GM12878 (cell line): Measurements from ENCODE around the gene PPIE. TPM values are rescaled to one million over a fixed set of nuclear protein-coding genes. Genes with fewer than 3 reads are reported as not detected.
"Not testable (repeated sequence)": the region's sequence is repeated elsewhere in the genome, so short reads cannot be mapped to it uniquely, and the experiment has no call there.

Source experiments
- ATAC-seq: fragments of 200-7000 bp; cut with Tn5 transposase; 3 replicates; pipeline ENCODE4 v1.9.1; 2020; ENCODE audit warnings: mild to moderate bottlenecking, moderate library complexity
- BruUV-seq: library from RNA; stranded (reverse); fragments of 400-500 nt; replicated peaks from 2 replicates; lab custom pipeline; 2021; lab: Mats Ljungman, UMichigan
- CTCF ChIA-PET: fragments of 300-600 bp; sonication (Branson Sonifier 250); formaldehyde crosslinking; extraction: SDS; loops from one replicate; lab custom pipeline; 2021; ENCODE audit warnings: inconsistent platforms; lab: Yijun Ruan, JAX
- POLR2A ChIA-PET: fragments of 350-600 bp; formaldehyde crosslinking; extraction: SDS; loops from one replicate; lab custom pipeline; 2021; ENCODE audit warnings: inconsistent platforms; lab: Charles Lee
- RAD21 ChIA-PET: fragments of 300-600 bp; sonication (Branson Sonifier 250); formaldehyde crosslinking; loops from one replicate; lab custom pipeline; 2023; ENCODE audit warnings: antibody characterized with exemption; ENCODE audit not compliant: unreplicated experiment; lab: Charles Lee
- SMC1A ChIA-PET: fragments of 300-600 bp; sonication (Branson Sonifier 250); formaldehyde crosslinking; loops from one replicate; lab custom pipeline; 2023; ENCODE audit not compliant: unreplicated experiment, uncharacterized antibody; lab: Charles Lee
- DNase-seq: peaks from one replicate; pipeline ENCODE4 v3.0.0-alpha.2; 2011; ENCODE audit warnings: low read depth, low spot score
- FAIRE-seq: peaks from 3 replicates; lab custom pipeline; 2011; peaks lifted over from hg19 to GRCh38; lab: Jason Lieb, UNC
- H2AFZ ChIP-seq: 2 replicates; pipeline ENCODE4 v1.6.0; 2011; ENCODE audit warnings: low read depth, low read length, control low read depth; ENCODE audit not compliant: control insufficient read depth
- H3K27ac ChIP-seq: 2 replicates; pipeline ENCODE4 v1.5.1; 2011; ENCODE audit warnings: control low read depth; ENCODE audit not compliant: control insufficient read depth, insufficient read depth
- H3K27me3 ChIP-seq, 2 experiments: replicated peaks in 1 of 2; 2 replicates each; pipeline versions ENCODE4 v1.6.0 to v1.6.1; 2011; ENCODE audit warnings: low read length in 1 of 2; ENCODE audit not compliant: control insufficient read depth in 2 of 2, insufficient read depth in 2 of 2
- H3K36me3 ChIP-seq, 2 experiments: 2 replicates each; pipeline ENCODE4 v1.5.1; 2011; ENCODE audit warnings: low read length in 1 of 2; ENCODE audit not compliant: control insufficient read depth in 2 of 2, insufficient read depth in 2 of 2
- H3K4me1 ChIP-seq: 2 replicates; pipeline ENCODE4 v1.6.1; 2011; ENCODE audit warnings: mild to moderate bottlenecking, low read length, moderate library complexity, mixed read lengths; ENCODE audit not compliant: control insufficient read depth, insufficient read depth
- H3K4me2 ChIP-seq: 2 replicates; pipeline ENCODE4 v1.6.0; 2011; ENCODE audit warnings: control low read depth; ENCODE audit not compliant: control insufficient read depth, insufficient read depth
- H3K4me3 ChIP-seq: fragments of 200-600 bp; sonication (generic); 2 replicates; pipeline ENCODE4 v1.5.1; 2016
- H3K79me2 ChIP-seq: 2 replicates; pipeline ENCODE4 v1.6.0; 2011; ENCODE audit warnings: low read length; ENCODE audit not compliant: control insufficient read depth, insufficient read depth
- H3K9ac ChIP-seq: 2 replicates; pipeline ENCODE4 v1.8.0; 2011; ENCODE audit warnings: low read length, control low read depth, mixed read lengths; ENCODE audit not compliant: control insufficient read depth, insufficient read depth
- H3K9me3 ChIP-seq: replicated peaks from 3 replicates; pipeline ENCODE4 v1.5.1; 2011; ENCODE audit warnings: mild to moderate bottlenecking, low read length; ENCODE audit not compliant: control insufficient read depth, insufficient read depth
- H4K20me1 ChIP-seq: 2 replicates; pipeline ENCODE4 v1.6.0; 2011; ENCODE audit not compliant: control insufficient read depth, insufficient read depth
- CHD1 ChIP-seq: IDR thresholded peaks from 2 replicates; pipeline ENCODE4 v1.6.1; 2012; ENCODE audit warnings: low read depth, low read length, improper control_type of control experiment
- HCFC1 ChIP-seq: fragments of 150-350 bp; IDR thresholded peaks from 2 replicates; pipeline ENCODE4 v1.6.1; 2014; ENCODE audit warnings: low read length
- KLF5 ChIP-seq: fragments of 450-650 bp; IDR thresholded peaks from 2 replicates; pipeline ENCODE4 v1.6.1; 2014; ENCODE audit warnings: mild to moderate bottlenecking; ENCODE audit not compliant: partially characterized antibody
- MYC ChIP-seq: IDR thresholded peaks from 2 replicates; pipeline ENCODE4 v1.6.1; 2011; ENCODE audit warnings: mild to moderate bottlenecking, low read length, moderate library complexity, inconsistent platforms; ENCODE audit not compliant: insufficient read depth, insufficient replicate concordance, insufficient read length, severe bottlenecking
- SP1 ChIP-seq: IDR thresholded peaks from one replicate; pipeline ENCODE4 v1.6.1; 2011; ENCODE audit warnings: low read depth, low read length
- WGBS: methylation state at CpG from one replicate; pipeline ENCODE4 v1.1.6; 2016; ENCODE audit warnings: low lambda C conversion rate; ENCODE audit not compliant: insufficient replicate concordance, insufficient coverage; ENCODE audit errors: missing lambda C conversion rate; 5-methylcytosine and 5-hydroxymethylcytosine counted together
- in situ Hi-C: fragments of 300-500 bp; cut with MboI; formaldehyde crosslinking; loops from 9 replicates; pipeline ENCODE4 v1.14.3; 2018; ENCODE audit warnings: mixed read lengths
- intact Hi-C: fragments of 100-400 bp; cut with micrococcal nuclease; formaldehyde crosslinking; loops from one replicate; pipeline ENCODE4 v1.14.2; 2022; ENCODE audit not compliant: unreplicated experiment
- polyA plus RNA-seq, 11 experiments: library from polyadenylated mRNA; depleted of rRNA in 4 of 11; unstranded in 6 of 11; stranded (reverse) in 5 of 11; fragments of >200 nt; fragmentation: Nextera tagmentation in 4 of 11; fragmentation: Illumina TruSeq in 1 of 11; extraction: Ambion mirVana in 4 of 11; extraction: Trizol in 1 of 11; gene quantifications; 1 replicate in 1 of 11; 2 replicates in 10 of 11; pipeline versions ENCODE4 v1.2.1 to v1.2.3, GENCODE V29; 2011 to 2016; ENCODE audit warnings: inconsistent platforms in 2 of 11, missing spikeins in 2 of 11, low read depth in 1 of 11
- total RNA-seq, 4 experiments: library from RNA; depleted of rRNA in 3 of 4; stranded (reverse); fragments of >200 nt in 3 of 4; fragmentation: Illumina TruSeq in 1 of 4; extraction: Trizol in 1 of 4; gene quantifications; 2 replicates each; pipeline versions ENCODE4 v1.2.1 to v1.2.3, GENCODE V29; 2013 to 2021

The PPIE gene
- total and polyA plus RNA-seq, 10 of the 15 experiments (the other 5 are each of a cell fraction or from before 2014, with no cell fraction given), result 36.6 to 163 (median 70.1) TPM

GRCh38 chr1:39777306-39777705 lies 38.6 kb downstream of the PPIE start:
- no TSS peak for BruUV-seq
- no peaks in the 10 kb centered on the region for H3K9me3 ChIP-seq
- no peak overlapping the region for H3K4me3 ChIP-seq
- WGBS, result 91% methylated on average over 4 of the region's 4 CpGs
- no peaks in the 10 kb centered on the region for H3K79me2 ChIP-seq
- FAIRE-seq (no peak), DNase-seq (no peak), ATAC-seq (no peak)
- H3K36me3 ChIP-seq, result no peaks in the 10 kb centered on the region
- no peak overlapping the region for H2AFZ ChIP-seq
- no peak overlapping the region for H3K9ac ChIP-seq
- no peak overlapping the region for H3K4me2 ChIP-seq
- in situ Hi-C loops, result no loop called here
- intact Hi-C loops, result no loop called here
- CTCF ChIA-PET, result interaction anchor here (1.4 to 1.7 kb wide), 2 partner anchors 21 to 23 kb away, joined by 4 to 5 read pairs; no protein-coding TSS in a partner anchor
- POLR2A ChIA-PET, result interaction anchor here (0.9 kb wide), 1 partner anchor 8 kb away, joined by 3 read pairs; no protein-coding TSS in a partner anchor
- peaks cover 13% of the 10 kb centered on the region for H3K4me1 ChIP-seq
- RAD21 ChIA-PET, result no interaction called here
- SMC1A ChIA-PET, result no interaction called here
- H3K27me3 ChIP-seq, result no peaks in the 10 kb centered on the region
- no peaks in the 10 kb centered on the region for H4K20me1 ChIP-seq
- H3K27ac ChIP-seq, result no peak overlapping the region
- TF ChIP-seq MYC (no peak), HCFC1 (no peak), KLF5 (no peak), CHD1 (no peak), SP1 (no peak)

DNA sequence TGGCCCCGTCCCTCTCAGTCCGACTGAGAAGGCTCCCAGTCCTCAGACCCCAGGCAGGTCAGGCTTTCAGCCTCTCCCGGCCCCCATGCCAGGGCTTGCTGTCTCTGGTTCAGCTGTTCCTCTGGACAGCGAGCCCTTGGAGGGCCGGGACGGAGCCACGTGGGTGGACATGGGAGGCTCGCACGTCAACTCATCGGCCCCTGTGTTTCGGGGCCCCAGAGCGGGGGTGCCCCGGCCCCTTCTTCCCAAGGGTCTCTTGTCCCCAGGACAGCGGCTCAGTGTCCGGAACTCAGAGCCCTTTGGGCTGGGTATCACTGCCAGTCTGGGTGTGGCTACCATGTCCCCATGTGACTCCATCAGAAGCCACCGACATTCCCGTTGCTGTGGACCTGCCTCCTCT lies 39.2 kb downstream of the PPIE start:
- not testable (repeated sequence) for FAIRE-seq, BruUV-seq

GRCh38 chr1:39778463-39779099 lies 39.9 kb downstream of the PPIE start:
- H4K20me1 ChIP-seq, H3K4me2 ChIP-seq, H3K36me3 ChIP-seq, H3K9me3 ChIP-seq, H3K27ac ChIP-seq, SMC1A ChIA-PET, ATAC-seq, RAD21 ChIA-PET, DNase-seq, intact Hi-C loops, POLR2A ChIA-PET, H3K79me2 ChIP-seq, in situ Hi-C loops, H3K27me3 ChIP-seq, H3K4me3 ChIP-seq, H2AFZ ChIP-seq, H3K9ac ChIP-seq, BruUV-seq, FAIRE-seq, CTCF ChIA-PET: not testable (repeated sequence)
- peaks cover 13% of the 10 kb centered on the region for H3K4me1 ChIP-seq
- 67% methylated on average over 12 of the region's 12 CpGs for WGBS

More for the DNA sequence above, 39.2 kb downstream of the PPIE start:
- in situ Hi-C loops, H3K27me3 ChIP-seq, intact Hi-C loops, H3K79me2 ChIP-seq, H3K9ac ChIP-seq, ATAC-seq, H3K27ac ChIP-seq, H3K4me3 ChIP-seq, H3K9me3 ChIP-seq, H2AFZ ChIP-seq, H4K20me1 ChIP-seq, SMC1A ChIA-PET, DNase-seq, H3K4me2 ChIP-seq, POLR2A ChIA-PET, H3K36me3 ChIP-seq, RAD21 ChIA-PET: not testable (repeated sequence)
- CTCF ChIA-PET, result interaction anchor here (1.4 to 1.7 kb wide), 2 partner anchors 21 to 22 kb away, joined by 4 to 5 read pairs; no protein-coding TSS in a partner anchor
- peaks cover 13% of the 10 kb centered on the region for H3K4me1 ChIP-seq
- 82% methylated on average over 14 of the region's 17 CpGs for WGBS
